Activated naive CD8-positive, alpha-beta T cell treated with anti-CD3 and anti-CD28 coated beads for 36 hours (primary cell): ENCODE measurements around the gene TMEM121. TPM values are rescaled to one million over a fixed set of nuclear protein-coding genes. Genes with fewer than 3 reads are reported as not detected.
"Not testable (repeated sequence)": the region's sequence is repeated elsewhere in the genome, so short reads cannot be mapped to it uniquely, and the experiment has no call there.

ENCODE experiments used
- DNase-seq: peaks from one replicate; pipeline ENCODE4 v3.0.0; 2021
- H3K27ac Mint-ChIP-seq: one replicate; pipeline ENCODE4 v1.8.0; 2022; ENCODE audit warnings: mild to moderate bottlenecking, moderate library complexity, mixed read lengths
- H3K27me3 Mint-ChIP-seq: one replicate; pipeline ENCODE4 v1.8.0; 2022; ENCODE audit warnings: mild to moderate bottlenecking, mixed read lengths
- H3K36me3 Mint-ChIP-seq: one replicate; pipeline ENCODE4 v1.8.0; 2021; ENCODE audit warnings: mild to moderate bottlenecking, mixed read lengths
- H3K4me1 Mint-ChIP-seq: one replicate; pipeline ENCODE4 v1.8.0; 2021; ENCODE audit warnings: mixed read lengths
- H3K4me3 Mint-ChIP-seq: one replicate; pipeline ENCODE4 v1.8.0; 2022; ENCODE audit warnings: mild to moderate bottlenecking, moderate library complexity, mixed read lengths
- H3K9me3 Mint-ChIP-seq: one replicate; pipeline ENCODE4 v1.8.0; 2022; ENCODE audit warnings: mixed read lengths
- total RNA-seq, 2 experiments: library from RNA; stranded (reverse); gene quantifications; one replicate each; pipeline ENCODE4 v1.2.3, GENCODE V29; 2021

Gene TMEM121
- total RNA-seq, 2 experiments from 2014 or later: 16.7 to 16.8 TPM

- peaks cover 17% of the 10 kb centered on the region for H3K27me3 Mint-ChIP-seq
- DNase-seq: no peak
- no peak overlapping the region for H3K4me3 Mint-ChIP-seq
- H3K27ac Mint-ChIP-seq: no peak overlapping the region
- no peaks in the 10 kb centered on the region for H3K9me3 Mint-ChIP-seq
- peaks cover 5% of the 10 kb centered on the region for H3K4me1 Mint-ChIP-seq
- H3K36me3 Mint-ChIP-seq: peaks cover 1% of the 10 kb centered on the region
Measured at GRCh38 chr14:105536691-105537579, 10.6 kb downstream of the TMEM121 start.

- peaks cover 18% of the 10 kb centered on the region for H3K27me3 Mint-ChIP-seq
- peaks cover 1% of the 10 kb centered on the region for H3K36me3 Mint-ChIP-seq
- H3K27ac Mint-ChIP-seq: no peak overlapping the region
- H3K4me1 Mint-ChIP-seq: peaks cover 2% of the 10 kb centered on the region
- no peaks in the 10 kb centered on the region for H3K9me3 Mint-ChIP-seq
- H3K4me3 Mint-ChIP-seq: no peak overlapping the region
- DNase-seq: peak; percentile 67
Measured at GRCh38 chr14:105537580-105538474, 11.4 kb downstream of the TMEM121 start.

- Mint-ChIP-seq H3K4me3 (no peak overlapping the region), H3K9me3 (peaks cover 2% of the 10 kb centered on the region), H3K4me1 (peaks cover 2% of the 10 kb centered on the region), H3K27me3 (peaks cover 18% of the 10 kb centered on the region), H3K27ac (no peak overlapping the region), H3K36me3 (no peaks in the 10 kb centered on the region)
- DNase-seq: no peak
Measured at GRCh38 chr14:105538481-105539049, 12.2 kb downstream of the TMEM121 start.

GRCh38 chr14:105540811-105541210, 14.4 kb downstream of the TMEM121 start:
- H3K36me3 Mint-ChIP-seq: no peaks in the 10 kb centered on the region
- H3K4me1 Mint-ChIP-seq: peaks cover 2% of the 10 kb centered on the region
- no peak overlapping the region for H3K4me3 Mint-ChIP-seq
- no peak for DNase-seq
- H3K27ac Mint-ChIP-seq: no peak overlapping the region
- peaks cover 18% of the 10 kb centered on the region for H3K27me3 Mint-ChIP-seq
- H3K9me3 Mint-ChIP-seq: peaks cover 2% of the 10 kb centered on the region

- Mint-ChIP-seq H3K27me3 (peaks cover 18% of the 10 kb centered on the region), H3K4me3 (no peak overlapping the region), H3K9me3 (peaks cover 2% of the 10 kb centered on the region), H3K36me3 (no peaks in the 10 kb centered on the region), H3K4me1 (peaks cover 2% of the 10 kb centered on the region), H3K27ac (no peak overlapping the region)
- no peak for DNase-seq
Measured at GRCh38 chr14:105541218-105541875, 15.0 kb downstream of the TMEM121 start.

GRCh38 chr14:105545676-105546075, 19.3 kb downstream of the TMEM121 start:
- H3K4me1 Mint-ChIP-seq, H3K9me3 Mint-ChIP-seq, H3K4me3 Mint-ChIP-seq: not testable (repeated sequence)

GRCh38 chr14:105546410-105546809, 20.0 kb downstream of the TMEM121 start:
- not testable (repeated sequence) for H3K4me3 Mint-ChIP-seq, H3K4me1 Mint-ChIP-seq, H3K27ac Mint-ChIP-seq, H3K27me3 Mint-ChIP-seq, H3K9me3 Mint-ChIP-seq, DNase-seq, H3K36me3 Mint-ChIP-seq

More at GRCh38 chr14:105545676-105546075, 19.3 kb downstream of the TMEM121 start:
- H3K27me3 Mint-ChIP-seq, DNase-seq, H3K27ac Mint-ChIP-seq, H3K36me3 Mint-ChIP-seq: not testable (repeated sequence)

- not testable (repeated sequence) for H3K9me3 Mint-ChIP-seq, H3K27ac Mint-ChIP-seq, H3K4me1 Mint-ChIP-seq, H3K4me3 Mint-ChIP-seq, H3K36me3 Mint-ChIP-seq, H3K27me3 Mint-ChIP-seq, DNase-seq
Measured at GRCh38 chr14:105547072-105547471, 20.7 kb downstream of the TMEM121 start.

GRCh38 chr14:105547741-105548169, 21.4 kb downstream of the TMEM121 start:
- Mint-ChIP-seq H3K4me1 (no peaks in the 10 kb centered on the region), H3K9me3 (peaks cover 2% of the 10 kb centered on the region), H3K27ac (no peak overlapping the region), H3K27me3 (peaks cover 4% of the 10 kb centered on the region), H3K36me3 (no peaks in the 10 kb centered on the region), H3K4me3 (no peak overlapping the region)
- DNase-seq: no peak

- no peak overlapping the region for H3K4me3 Mint-ChIP-seq
- no peak overlapping the region for H3K27ac Mint-ChIP-seq
- no peak for DNase-seq
- peaks cover 5% of the 10 kb centered on the region for H3K27me3 Mint-ChIP-seq
- H3K36me3 Mint-ChIP-seq: no peaks in the 10 kb centered on the region
- no peaks in the 10 kb centered on the region for H3K9me3 Mint-ChIP-seq
- no peaks in the 10 kb centered on the region for H3K4me1 Mint-ChIP-seq
Measured at GRCh38 chr14:105549481-105549880, 23.1 kb downstream of the TMEM121 start.

- Mint-ChIP-seq H3K4me3 (no peak overlapping the region), H3K9me3 (no peaks in the 10 kb centered on the region)
Measured at GRCh38 chr14:105554022-105554421, 27.6 kb downstream of the TMEM121 start.

GRCh38 chr14:105554523-105554922, 28.1 kb downstream of the TMEM121 start:
- no peak overlapping the region for H3K27ac Mint-ChIP-seq
- H3K9me3 Mint-ChIP-seq: no peaks in the 10 kb centered on the region
- no peaks in the 10 kb centered on the region for H3K4me1 Mint-ChIP-seq
- H3K4me3 Mint-ChIP-seq: no peak overlapping the region
- H3K27me3 Mint-ChIP-seq: peaks cover 21% of the 10 kb centered on the region
- no peak for DNase-seq
- no peaks in the 10 kb centered on the region for H3K36me3 Mint-ChIP-seq

More at GRCh38 chr14:105554022-105554421, 27.6 kb downstream of the TMEM121 start:
- H3K27me3 Mint-ChIP-seq: peaks cover 21% of the 10 kb centered on the region
- no peak for DNase-seq
- H3K4me1 Mint-ChIP-seq: no peaks in the 10 kb centered on the region
- no peak overlapping the region for H3K27ac Mint-ChIP-seq
- H3K36me3 Mint-ChIP-seq: no peaks in the 10 kb centered on the region

- not testable (repeated sequence) for H3K27ac Mint-ChIP-seq, DNase-seq, H3K4me3 Mint-ChIP-seq, H3K36me3 Mint-ChIP-seq, H3K9me3 Mint-ChIP-seq, H3K4me1 Mint-ChIP-seq
- H3K27me3 Mint-ChIP-seq: peaks cover 18% of the 10 kb centered on the region
Measured at GRCh38 chr14:105557671-105558070, 31.3 kb downstream of the TMEM121 start.

- not testable (repeated sequence) for H3K27ac Mint-ChIP-seq, H3K36me3 Mint-ChIP-seq, H3K4me1 Mint-ChIP-seq, H3K4me3 Mint-ChIP-seq, DNase-seq, H3K9me3 Mint-ChIP-seq
- peaks cover 16% of the 10 kb centered on the region for H3K27me3 Mint-ChIP-seq
Measured at GRCh38 chr14:105558449-105559154, 32.2 kb downstream of the TMEM121 start.
